PC-3 (cell line): ENCODE data around the gene PADI1.

ENCODE experiments used
- CTCF ChIP-seq: fragments of 300-600 bp; sonication (generic); conservative IDR thresholded peaks from 2 replicates; pipeline ENCODE4 v1.5.1; 2017; ENCODE audit warnings: antibody characterized with exemption, low read depth, mild to moderate bottlenecking, low read length
- EZH2 ChIP-seq: fragments of 300-600 bp; sonication (generic); IDR thresholded peaks from one replicate; pipeline ENCODE4 v1.6.1; 2017; ENCODE audit warnings: antibody characterized with exemption, mild to moderate bottlenecking, low read length; ENCODE audit not compliant: unreplicated experiment
- EZH2phosphoT487 ChIP-seq: fragments of 300-600 bp; sonication (generic); IDR thresholded peaks from 2 replicates; pipeline ENCODE4 v1.6.1; 2018; ENCODE audit warnings: mild to moderate bottlenecking, antibody characterized with exemption, low read length, borderline replicate concordance

- no peak for TF ChIP-seq CTCF
- TF ChIP-seq EZH2 = no peak
- TF ChIP-seq EZH2phosphoT487 = no peak
These were observed 3.6 kb downstream of the PADI1 start for GRCh38 chr1:17208546-17208945.
